HL-60/S4 (cell line): ENCODE results near the gene BLCAP.

Experiments
- in situ Hi-C: fragments of 300-500 bp; cut with MboI; formaldehyde crosslinking; loops from 2 replicates; pipeline ENCODE4 v1.14.3; 2022; ENCODE audit warnings: low sequenced_read_pairs

The BLCAP gene

GRCh38 chr20:37520419-37520955 lies 7.2 kb downstream of the BLCAP start:
- in situ Hi-C loops: no loop called here

- in situ Hi-C loops: no loop called here
These were observed 7.9 kb downstream of the BLCAP start for GRCh38 chr20:37519508-37520418.

- in situ Hi-C loops: no loop called here
These were observed 8.8 kb downstream of the BLCAP start for GRCh38 chr20:37518606-37519507.

- in situ Hi-C loops: no loop called here
These were observed 9.6 kb downstream of the BLCAP start for GRCh38 chr20:37518059-37518458.

- in situ Hi-C loops: no loop called here
These were observed 10.6 kb downstream of the BLCAP start for GRCh38 chr20:37516811-37517750.

- in situ Hi-C loops: no loop called here
These were observed 11.8 kb downstream of the BLCAP start for GRCh38 chr20:37515876-37516275.

DNA sequence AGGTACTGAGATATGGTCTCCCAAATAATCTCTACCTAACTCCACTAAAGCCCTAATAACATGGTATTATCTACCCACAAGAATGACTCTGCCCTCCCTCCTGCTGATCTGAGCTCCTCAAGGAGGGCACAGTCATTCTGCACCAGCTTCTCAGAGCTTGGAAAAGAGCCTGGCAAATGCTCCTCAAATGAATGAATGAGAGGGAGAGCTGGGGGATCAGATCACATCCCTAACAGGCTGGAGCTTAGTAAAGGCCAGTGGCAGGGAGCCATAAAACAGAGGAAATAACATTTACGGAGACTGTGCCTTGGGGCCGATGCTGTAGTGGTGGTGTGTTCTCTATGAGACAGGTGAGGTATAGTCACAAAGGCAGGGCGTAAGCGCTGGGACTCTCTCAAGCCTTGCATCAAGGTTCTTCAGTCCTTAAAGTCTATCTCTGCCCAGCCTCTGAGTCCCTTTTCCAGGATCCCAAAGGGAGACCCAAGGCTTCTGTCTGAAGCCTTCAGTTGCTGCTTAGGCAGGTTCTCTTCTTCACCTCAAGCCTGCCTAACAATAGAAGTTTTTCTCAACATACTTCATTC lies 13.8 kb downstream of the BLCAP start:
- in situ Hi-C loops: no loop called here

- in situ Hi-C loops: no loop called here
These were observed 15.9 kb downstream of the BLCAP start for GRCh38 chr20:37511610-37512275.

- in situ Hi-C loops: no loop called here
These were observed 17.4 kb downstream of the BLCAP start for GRCh38 chr20:37510226-37510625.

DNA sequence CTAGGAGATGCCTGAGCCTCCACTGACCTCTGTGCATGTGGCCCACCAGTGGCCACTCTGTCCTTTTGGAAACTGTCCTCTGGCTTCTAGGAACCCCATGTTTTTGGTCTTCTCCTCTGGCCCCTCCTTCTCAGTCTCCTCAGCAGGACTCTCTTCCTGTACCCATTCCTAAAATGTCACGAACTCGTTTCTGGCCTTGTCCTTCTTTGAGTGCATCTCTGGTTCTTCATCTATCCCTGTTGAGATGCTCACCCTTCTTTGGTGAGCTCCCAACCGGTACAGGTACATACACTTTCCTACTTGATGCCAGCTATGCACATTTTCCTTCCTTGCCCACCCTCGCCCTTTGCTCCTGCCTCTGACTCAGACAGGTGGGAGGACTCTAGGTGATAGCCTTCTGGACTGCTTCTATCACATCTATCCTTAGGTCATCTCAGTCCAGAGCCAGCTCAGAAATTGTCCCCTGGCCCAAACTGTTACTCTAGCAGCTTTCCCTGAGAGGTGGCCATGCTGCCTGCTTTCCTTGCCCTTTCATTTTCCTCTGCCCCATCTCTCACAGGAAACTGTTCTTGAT lies 21.4 kb downstream of the BLCAP start:
- in situ Hi-C loops: no loop called here

DNA sequence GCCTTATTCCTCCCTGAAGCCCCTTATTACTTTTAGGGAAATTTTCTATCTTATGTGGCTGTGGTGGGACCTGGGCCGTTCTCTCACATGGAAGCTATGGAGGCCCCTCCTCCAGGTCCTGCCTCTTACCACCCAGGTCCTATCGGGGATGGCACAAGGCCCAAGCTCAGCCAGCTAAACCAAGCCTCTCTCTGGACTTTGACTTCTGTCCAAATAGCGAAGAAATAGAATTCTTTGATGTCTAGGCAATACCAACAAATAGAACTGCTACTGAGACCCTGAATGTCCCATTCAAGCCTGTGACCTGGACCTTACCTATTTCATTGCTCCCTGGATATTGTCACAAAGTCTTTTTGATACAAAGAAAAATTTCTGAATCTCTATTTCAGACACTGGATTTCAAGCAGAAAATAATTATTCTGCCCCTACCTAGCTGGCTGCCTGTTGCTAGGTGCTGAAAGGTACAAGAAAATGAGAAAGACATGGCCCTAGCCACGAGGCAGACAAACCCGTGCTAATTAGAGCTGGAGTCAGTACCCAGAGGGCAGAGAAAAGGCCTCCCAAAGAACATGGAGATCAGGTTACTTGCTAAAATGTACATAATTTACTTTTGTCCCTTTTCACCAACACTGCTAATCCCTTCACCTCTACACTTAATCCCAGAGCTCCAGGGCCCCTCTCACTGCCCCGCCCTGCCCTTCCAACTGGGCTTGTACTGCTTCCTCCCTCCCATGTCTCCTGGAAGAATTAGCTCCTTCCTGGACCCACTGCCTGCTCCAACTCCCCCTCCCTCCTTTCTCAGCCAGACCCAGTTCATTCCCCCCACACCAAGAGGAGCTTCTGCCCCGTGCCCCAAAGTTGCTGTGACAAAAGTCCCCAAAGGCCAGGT lies 22.2 kb downstream of the BLCAP start:
- in situ Hi-C loops: no loop called here

- in situ Hi-C loops: no loop called here
These were observed 23.1 kb downstream of the BLCAP start for GRCh38 chr20:37504404-37505096.

DNA sequence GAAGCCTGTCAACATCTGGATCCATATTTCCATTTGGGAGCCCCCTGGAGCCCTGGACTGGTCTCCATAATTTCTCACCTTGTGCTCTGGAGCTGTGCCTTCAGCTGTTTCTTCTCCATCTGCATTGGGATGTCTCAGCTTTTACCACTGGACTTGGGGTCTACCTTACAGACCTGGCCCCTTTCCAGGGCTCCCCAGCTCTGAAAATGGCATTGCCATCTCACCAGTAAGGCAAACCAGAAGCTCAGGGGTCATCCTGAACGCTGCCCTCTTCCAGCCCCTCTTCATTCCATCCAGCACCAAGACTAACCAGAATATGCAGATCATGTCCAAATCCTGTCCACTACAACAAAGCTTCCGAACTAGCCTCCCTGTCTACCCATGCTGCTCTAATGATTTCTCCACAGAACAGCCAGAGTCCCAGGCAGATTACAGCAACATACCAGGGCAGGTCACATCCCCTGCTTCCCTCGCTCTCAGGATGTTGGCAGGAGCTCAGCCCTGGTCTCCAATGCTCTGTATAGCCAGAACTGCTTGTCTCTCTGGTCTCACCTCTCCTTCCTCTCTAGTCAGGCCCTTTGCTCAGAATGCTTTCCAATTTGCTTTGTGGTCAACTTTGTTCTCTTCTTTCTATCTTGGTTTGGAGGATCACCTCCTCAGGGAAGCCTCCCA lies 24.3 kb downstream of the BLCAP start:
- in situ Hi-C loops: no loop called here

GRCh38 chr20:37502654-37503053 lies 25.0 kb downstream of the BLCAP start:
- in situ Hi-C loops: no loop called here

DNA sequence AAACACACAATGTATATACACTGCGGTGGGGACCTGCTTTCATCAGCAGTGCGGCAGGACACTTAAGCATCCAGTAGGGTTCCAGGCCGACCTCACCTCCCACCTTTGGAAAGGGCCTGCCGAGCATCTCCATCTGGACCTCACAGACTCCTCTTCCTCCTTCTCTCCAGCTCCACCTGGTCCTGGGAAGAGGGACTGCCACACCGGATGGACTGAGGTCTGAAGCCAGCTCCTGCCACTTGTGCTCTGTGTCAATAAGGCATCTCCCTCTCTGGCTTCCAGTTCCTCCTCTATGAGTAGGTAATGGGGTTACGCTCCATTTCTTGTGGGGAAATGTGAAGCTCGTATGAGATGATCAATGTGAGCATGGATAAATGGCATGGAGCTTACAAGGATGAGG lies 25.7 kb downstream of the BLCAP start:
- in situ Hi-C loops: no loop called here

DNA sequence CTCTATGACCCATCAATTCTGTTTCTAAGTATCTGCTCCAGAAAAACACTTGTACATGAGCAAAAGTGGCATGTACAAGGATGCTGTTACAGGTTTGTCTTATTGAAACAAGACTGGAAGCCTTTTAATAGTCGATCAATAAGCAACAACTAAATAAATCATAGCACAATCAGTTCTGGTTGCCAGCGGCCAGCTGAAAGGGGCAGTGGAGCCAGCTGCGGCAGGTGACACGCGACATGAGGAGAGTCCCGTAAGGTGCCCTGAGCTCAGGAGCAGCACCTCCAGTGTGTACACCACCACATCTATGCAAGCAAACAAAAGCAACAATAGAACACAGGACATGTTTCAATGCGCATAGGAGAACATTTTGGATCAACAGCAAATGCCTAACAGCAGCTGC lies 27.4 kb downstream of the BLCAP start:
- in situ Hi-C loops: no loop called here

DNA sequence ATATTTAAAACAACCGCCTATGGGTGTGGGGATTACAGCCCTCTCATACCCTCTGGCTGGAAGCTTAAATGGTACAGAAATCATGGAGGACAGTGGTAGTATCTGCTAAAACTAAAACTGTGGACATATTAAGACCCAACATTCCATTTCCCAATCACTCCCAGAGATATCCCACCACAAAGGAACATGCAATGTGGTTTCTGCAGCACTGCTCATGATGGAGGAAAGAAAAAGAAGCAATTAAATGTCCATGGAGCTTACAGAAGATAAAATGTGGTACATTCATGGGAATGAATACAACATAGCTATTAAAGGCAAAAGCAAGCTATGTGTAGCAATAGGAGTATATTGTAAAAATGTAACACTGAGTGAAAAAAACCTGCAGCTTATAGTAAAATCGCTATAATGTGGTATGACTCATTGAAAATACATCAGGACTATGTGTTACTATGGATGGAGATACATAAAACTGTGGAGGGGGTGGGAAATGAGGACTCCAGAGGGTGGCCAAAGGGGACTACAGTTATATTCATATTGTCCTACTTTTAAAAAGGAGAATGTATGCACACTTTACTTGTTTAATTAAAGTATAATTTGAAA lies 29.5 kb downstream of the BLCAP start:
- in situ Hi-C loops: no loop called here
